Gastrocnemius medialis (tissue), 4 donors: Measurements from ENCODE around the gene NCMAP.

ENCODE experiments used
- CTCF ChIP-seq, 5 experiments: fragments of 450-650 bp in 3 of 5; fragments of 200-600 bp in 2 of 5; sonication (generic) in 2 of 5; IDR thresholded peaks in 4 of 5; conservative IDR thresholded peaks in 1 of 5; 1 replicate in 4 of 5; 2 replicates in 1 of 5; pipeline ENCODE4 v1.5.1; 2016 to 2019; ENCODE audit warnings: antibody characterized with exemption in 5 of 5, mild to moderate bottlenecking in 3 of 5, moderate library complexity in 3 of 5
- POLR2A ChIP-seq, 2 donors: fragments of 450-650 bp; IDR thresholded peaks; one replicate each; pipeline ENCODE4 v1.6.1; 2017; ENCODE audit warnings: antibody characterized with exemption in 2 of 2, mild to moderate bottlenecking in 2 of 2, moderate library complexity in 2 of 2

GRCh38 chr1:24564695-24565094 is 8.8 kb downstream of the NCMAP start:
- no peak for TF ChIP-seq CTCF (IDR thresholded peaks at IDR 0.05 in 4 of 5, conservative IDR thresholded peaks at IDR 0.05 in 1 of 5)
- TF ChIP-seq POLR2A (IDR thresholded peaks at IDR 0.05) = no peak
